ENCODE results near the gene STIM1.
"Not testable (repeated sequence)": the region's sequence is repeated elsewhere in the genome, so short reads cannot be mapped to it uniquely, and the experiment has no call there.

STIM1 gene

DNA sequence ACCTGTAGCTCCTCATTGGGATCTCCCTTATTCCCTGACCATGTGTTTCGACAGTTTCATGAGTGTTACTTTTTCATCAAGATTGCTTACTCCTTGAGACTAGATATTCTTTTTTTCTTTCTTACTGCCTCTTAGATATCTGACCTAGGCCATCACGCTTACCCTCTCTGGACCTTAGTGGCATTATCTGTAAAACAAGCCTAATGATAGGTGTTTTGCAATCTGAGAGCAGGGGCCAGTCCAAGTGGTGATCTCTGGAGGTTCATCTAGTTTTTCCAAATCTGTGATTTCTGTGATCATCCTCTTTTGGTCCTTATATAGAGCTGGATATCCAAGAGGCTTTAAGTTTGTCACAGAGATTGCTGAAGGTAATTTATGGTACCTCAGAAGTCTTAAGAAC lies 34.5 kb downstream of the STIM1 start:
- no peak for DNase-seq

- no peak for DNase-seq
Observed at GRCh38 chr11:3890806-3891205, 35.3 kb downstream of the STIM1 start.

DNA sequence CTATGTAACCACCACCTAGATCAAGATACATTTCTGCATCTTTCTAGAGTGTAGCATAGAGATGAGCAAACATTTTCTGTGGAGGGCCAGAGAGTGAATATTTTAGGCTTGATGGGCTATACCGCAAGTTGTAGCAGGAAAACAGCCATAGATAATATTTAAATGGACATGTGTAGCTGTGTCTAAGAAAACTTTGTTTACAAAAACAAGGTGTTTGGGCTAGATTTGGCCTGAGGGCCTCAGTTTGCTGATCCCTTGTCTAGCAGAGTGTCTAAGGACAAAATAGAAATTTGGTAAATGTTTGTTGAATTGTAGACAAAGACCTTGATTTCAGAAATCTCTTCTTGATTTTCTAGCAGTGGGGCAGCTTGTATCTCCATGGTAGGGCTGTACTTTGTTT lies 36.3 kb downstream of the STIM1 start:
- no peak for DNase-seq

- DNase-seq: no peak
Observed at GRCh38 chr11:3892156-3892555, 36.7 kb downstream of the STIM1 start.

- DNase-seq: no peak
Observed at GRCh38 chr11:3893311-3893710, 37.8 kb downstream of the STIM1 start.

GRCh38 chr11:3894128-3894731 lies 38.8 kb downstream of the STIM1 start:
- DNase-seq: peak; percentile 78

- no peak for DNase-seq
Observed at GRCh38 chr11:3896644-3897043, 41.2 kb downstream of the STIM1 start.

DNA sequence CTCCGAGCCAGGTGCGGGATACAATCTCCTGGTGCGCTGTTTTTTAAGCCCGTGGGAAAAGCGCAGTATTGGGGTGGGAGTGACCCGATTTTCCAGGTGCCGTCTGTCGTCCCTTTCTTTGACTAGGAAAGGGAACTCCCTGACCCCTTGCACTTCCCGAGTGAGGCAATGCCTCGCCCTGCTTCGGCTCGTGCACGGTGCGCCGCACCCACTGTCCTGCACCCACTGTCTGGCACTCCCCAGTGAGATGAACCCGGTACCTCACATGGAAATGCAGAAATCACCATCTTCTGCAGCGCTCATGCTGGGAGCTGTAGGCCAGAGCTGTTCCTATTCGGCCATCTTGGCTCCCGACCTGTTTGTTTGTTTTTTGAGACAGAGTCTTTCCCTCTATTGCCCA lies 44.8 kb downstream of the STIM1 start:
- not testable (repeated sequence) for DNase-seq

- no peak for DNase-seq
Observed at GRCh38 chr11:3901249-3902025, 46.0 kb downstream of the STIM1 start.

DNA sequence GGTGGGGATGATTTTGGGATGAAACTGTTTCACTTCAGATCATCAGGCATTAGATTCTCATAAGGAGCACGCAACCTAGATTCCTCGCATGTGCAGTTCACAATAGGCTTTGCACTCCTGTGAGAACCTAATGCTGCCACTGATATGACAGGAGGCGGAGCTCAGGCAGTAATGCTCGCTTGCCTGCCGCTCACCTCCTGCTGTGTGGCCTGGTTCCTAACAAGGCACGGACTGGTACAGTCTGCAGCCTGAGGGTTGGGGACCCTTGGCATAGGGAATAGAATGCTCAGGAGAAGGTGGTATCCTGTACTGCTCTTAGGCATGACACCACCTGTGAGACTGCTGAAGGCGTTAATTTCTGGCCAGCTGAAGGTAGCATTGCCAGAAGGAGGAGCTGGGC lies 47.0 kb downstream of the STIM1 start:
- no peak for DNase-seq

DNA sequence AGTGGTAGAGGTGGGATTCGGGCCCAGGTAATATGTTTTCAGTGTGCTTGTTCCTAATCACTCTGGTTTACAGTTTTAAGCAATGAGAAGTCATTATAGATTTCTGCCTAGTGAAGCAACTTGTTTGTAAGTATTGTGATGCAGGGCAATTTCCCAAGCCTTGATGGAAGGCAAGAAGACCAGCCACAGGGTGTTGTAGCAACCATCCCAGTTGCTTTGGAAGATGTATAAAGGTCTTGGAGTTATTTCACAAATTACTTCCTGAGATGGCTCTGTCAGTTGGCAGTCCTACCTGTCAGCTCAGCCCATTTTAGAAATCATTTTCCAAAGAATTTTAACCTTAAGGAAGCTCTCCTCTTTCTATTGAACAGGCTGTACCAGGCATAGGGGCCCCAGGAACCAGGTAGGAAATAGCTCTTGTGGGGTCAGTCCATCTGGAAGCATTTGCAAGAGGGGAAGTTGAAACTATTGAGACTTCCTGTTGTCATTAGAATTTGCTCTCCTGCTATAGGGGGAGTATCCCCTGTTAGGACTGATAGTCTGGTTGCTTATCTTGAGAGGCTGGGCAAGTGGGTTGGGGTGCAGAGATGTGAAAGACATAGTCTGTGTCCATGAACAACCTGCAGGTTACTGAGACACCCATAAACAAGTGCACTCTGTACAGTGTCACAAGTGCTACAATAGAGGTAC lies 47.9 kb downstream of the STIM1 start:
- DNase-seq: no peak

GRCh38 chr11:3904228-3904627 lies 48.8 kb downstream of the STIM1 start:
- no peak for DNase-seq

DNA sequence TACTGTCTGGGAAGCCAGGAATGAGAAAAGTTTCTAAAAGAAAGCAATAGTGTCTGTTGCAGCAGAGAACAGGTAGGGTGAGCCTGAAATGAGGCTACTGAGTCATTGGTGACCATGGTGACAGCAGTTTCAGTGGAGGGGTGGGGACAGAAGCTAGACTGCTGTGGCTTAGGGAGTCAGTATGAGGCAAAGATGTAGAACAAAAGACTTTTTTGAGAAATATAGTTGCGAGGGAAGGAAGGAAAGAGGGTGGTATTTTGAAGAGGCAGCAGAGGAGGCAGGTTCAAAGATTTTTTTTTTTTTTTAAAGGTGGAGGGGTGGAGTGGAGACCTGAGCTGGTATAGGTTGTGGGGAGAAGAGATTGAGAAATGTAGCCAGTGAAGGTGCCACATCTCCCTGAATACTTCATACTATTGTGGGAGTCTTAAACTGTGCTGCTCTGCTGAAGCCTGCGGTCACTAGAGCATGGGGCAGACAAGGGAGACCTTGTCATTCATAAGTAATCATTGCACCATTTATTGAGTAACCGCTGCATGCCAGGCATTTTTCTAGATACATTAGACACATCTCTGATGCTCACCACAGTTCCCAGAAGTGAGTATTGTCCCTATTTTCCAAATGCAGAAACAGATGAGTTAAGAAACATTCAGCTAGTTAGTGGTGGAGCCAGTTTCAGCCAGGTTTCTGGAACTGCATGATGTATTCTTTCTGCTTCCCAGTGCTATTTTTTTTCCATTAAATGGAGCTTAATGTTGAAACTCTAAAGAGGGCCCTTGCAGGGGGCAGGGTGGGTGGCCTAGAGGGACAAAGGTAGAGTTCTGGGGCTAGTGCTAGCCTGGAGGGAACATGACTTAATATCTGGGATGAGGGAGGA lies 49.9 kb downstream of the STIM1 start:
- DNase-seq: peak; percentile 87

DNA sequence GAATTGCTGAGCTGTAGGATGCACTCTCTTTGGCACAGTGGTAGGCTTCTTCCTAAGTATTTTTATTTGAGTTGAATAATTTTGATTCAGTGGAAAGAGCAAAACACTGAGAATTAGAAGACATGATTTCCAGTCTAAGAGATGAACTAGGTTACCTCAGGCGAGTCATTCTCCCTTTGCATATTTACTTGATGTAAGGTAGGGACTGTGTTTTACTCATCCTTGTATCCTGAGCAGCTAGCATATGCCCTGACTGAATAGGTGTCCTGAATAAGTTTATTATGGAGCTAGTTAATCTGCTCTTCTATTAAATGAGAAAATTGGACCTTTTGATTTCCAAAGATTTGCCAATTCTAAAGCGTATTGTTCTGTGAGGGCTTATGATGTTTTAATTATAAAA lies 50.7 kb downstream of the STIM1 start:
- no peak for DNase-seq

DNA sequence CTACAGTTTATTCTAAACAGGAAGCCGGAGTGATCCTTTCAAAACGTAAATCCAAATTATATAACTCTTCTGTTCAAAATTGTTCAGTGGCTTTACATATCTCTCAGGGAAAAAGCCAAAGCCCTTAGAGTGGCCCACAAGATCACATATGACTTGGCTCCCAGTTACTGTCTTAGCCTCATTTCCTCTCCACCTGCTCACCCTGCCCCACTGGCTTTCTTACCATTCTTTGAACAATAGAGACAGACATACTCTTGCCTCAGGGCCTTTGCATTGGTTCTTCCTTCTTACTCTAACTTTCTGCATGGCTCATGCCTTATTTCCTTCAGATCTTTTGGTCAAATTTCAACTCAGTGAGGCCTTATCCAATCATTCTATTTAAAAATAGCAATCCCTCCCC lies 52.1 kb downstream of the STIM1 start:
- DNase-seq: no peak

DNA sequence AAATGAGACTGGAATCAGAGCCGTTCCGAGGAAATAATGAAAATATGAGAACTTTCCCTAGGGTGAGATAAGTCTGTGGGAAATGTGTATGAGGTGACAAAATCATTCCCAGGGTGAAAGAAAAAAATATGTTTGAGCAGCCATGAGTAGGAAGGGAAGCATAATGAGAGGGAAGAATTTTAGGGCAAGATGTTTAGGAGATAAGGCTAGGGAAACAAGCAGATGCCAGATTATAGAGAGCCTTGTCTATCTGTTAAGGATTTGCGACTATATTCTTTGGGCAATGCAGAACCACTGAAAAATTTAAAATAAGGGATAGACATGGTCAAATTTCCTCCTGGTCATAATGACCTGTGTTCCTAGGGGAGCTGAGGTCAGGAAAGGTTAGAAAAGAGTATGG lies 54.4 kb downstream of the STIM1 start:
- no peak for DNase-seq

GRCh38 chr11:3911908-3912505 lies 56.5 kb downstream of the STIM1 start:
- no peak for DNase-seq

DNA sequence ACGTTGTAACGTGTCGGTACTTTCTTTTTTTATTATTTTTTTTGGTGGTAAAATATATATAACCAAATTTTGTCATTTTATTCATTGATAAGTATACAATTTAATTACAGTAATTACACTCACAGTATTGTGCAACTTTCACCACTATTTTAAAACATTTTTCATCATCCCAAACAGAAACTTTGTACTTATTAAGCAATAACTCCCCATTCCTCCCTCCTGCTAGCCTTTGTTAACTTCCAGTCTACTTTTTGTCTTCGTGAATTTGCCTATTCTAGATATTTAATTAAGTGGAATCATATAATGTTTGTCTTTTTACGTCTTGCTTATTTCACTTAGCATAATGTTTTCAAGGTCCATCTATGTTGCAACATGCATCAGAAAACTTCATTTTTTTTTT lies 58.5 kb downstream of the STIM1 start:
- no peak for DNase-seq

- peak; percentile 55 for DNase-seq
Observed at GRCh38 chr11:3914805-3915204, 59.3 kb downstream of the STIM1 start.

GRCh38 chr11:3916962-3917361 lies 61.5 kb downstream of the STIM1 start:
- DNase-seq: no peak

DNA sequence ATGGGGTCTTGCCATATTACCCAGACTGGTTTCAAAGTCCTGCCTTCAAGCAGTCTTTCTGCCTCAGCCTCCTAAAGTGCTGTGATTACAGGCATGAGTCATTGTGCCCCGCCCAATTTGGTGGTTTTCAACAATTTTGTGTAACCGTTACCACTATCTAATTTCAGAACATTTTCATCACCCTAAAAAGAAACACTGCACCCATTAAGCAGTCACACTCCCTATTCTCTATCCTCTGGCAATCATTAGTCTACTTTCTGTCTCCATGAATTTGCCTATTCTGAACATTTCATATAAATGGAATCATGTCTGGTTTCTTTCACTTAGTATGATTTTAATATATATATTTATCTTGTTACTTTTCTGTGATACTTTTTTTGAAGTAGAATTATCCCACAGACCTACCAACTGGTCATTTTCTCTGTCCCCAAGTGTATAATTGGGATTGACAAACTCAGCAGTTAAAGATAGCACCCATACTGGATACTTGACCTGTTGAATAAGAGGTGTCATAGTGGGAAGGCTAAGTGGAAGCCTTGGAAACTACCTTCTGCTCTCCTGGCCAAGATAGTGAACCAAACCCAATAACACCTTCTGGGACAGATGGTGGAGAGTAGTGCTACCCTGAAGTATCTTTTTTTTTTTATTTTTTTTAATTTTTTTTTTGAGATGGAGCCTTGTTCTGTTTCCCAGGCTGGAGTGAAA lies 64.8 kb downstream of the STIM1 start:
- DNase-seq: peak; percentile 77

DNA sequence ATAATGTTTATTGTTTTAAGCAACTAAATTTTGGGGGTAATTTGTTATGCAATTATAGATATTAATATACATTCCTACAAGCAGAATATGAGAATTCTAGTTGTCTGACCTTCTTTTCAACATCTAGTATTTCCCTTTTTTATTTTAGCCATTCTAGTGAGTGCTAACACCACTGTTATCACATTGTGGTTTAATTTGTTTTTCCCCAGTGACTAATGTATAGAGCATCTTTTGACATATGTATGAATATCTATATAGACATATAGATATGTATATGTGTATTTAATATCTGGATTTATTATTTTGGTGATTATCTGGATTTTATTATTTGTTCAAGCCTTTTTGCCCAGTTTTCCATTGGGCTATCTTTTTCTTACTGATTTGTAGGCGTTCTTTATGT lies 66.6 kb downstream of the STIM1 start:
- no peak for DNase-seq

Measured in suppressor macrophage treated with lipopolysaccharide for 4 hours (primary cell).